Measurements from ENCODE around the gene NR3C2.

NR3C2 gene

DNA sequence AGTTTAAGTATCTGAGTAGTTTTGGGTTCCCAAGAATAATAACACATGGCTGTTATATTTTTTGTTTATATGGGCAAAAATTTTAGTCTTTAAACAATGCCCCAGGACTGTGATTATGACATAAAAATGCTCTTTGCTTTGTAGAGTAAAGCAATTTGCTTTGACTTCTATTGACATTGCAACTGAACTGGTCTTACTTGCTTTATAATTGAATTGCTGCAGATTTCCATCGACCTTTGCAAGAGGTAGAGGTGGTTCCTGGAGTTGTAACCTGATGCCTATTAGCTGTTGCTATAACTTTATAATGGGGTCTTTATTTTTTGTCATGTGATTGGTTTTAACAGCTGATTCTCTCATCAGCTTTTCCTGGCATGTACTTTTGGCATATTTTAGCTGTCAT is 407.4 kb downstream of the NR3C2 start:
- DNase-seq = no peak

DNA sequence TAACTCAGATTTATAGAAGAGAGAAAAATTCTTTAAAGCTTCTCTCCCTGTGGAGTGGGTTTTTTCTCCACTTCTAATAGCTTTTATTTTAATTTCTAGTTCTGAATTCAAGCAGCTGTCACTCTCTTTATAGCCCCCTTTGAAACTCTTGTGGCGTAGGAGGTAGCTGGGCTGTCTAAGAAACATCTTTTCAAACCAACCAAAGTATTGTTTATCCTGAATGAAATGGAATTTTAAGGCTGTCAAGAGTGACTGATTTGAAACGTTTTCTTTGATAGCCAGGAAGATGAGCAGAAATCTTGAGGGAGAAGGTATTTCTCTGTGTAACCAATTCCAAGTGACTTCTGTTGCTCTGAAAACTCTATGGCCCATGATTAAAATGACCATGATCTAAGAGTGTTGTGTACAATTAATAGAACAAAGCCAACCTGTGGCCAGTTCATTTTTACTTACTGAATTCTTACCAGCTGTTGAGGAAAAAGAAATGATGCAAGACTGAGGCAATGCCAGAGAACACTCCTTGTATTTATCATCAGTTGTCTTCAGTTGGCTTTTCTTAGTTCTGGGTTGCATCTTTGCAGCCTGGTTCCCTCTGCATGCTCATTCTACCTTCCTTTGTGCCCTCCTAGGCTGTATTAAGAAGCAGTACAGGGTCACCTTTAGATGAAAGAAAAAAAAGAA is 411.9 kb downstream of the NR3C2 start:
- no peak for DNase-seq

DNA sequence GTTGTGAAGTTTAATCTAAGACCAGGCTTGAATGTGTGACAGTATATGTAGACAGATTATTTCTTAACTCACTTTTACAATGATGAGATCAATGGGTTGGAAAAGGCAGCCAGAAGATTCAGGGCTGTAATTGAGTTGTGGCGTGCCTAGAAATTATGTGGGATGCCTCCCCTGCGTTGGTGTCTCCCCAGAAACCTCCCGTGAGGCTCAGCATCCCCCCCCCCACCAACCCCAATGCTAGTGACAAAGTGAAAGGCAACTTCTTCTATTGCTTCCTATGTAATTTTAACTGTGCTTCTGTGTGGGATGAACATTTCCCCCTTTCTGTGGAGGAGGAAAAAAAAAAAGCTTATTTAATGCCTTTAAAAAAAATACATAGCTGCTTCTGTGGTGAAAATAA is 412.4 kb downstream of the NR3C2 start:
- no peak for DNase-seq
